HEK293 (cell line): ENCODE data around the gene PAQR9.

Source experiments
- CTCF ChIP-seq: fragments of 450-650 bp; formaldehyde crosslinking; IDR thresholded peaks from 2 replicates; pipeline ENCODE4 v1.5.1; 2016; ENCODE audit warnings: missing biosample characterization, missing genetic modification characterization
- FEZF1 ChIP-seq: fragments of 450-650 bp; formaldehyde crosslinking; IDR thresholded peaks from 2 replicates; pipeline ENCODE4 v1.5.1; 2016; ENCODE audit warnings: missing biosample characterization, missing genetic modification characterization
- HOXD13 ChIP-seq: sonication (generic); formaldehyde crosslinking; IDR thresholded peaks from 2 replicates; pipeline ENCODE4 v1.8.0; 2022; ENCODE audit warnings: missing genetic modification reagents, borderline replicate concordance
- PRDM4 ChIP-seq: fragments of 450-650 bp; formaldehyde crosslinking; IDR thresholded peaks from 2 replicates; pipeline ENCODE4 v1.5.1; 2017; ENCODE audit warnings: missing biosample characterization, missing genetic modification characterization
- YY1 ChIP-seq: fragments of 450-650 bp; formaldehyde crosslinking; IDR thresholded peaks from 2 replicates; pipeline ENCODE4 v1.5.1; 2018; ENCODE audit warnings: missing biosample characterization, missing genetic modification characterization
- ZNF138 ChIP-seq: fragments of 450-650 bp; formaldehyde crosslinking; IDR thresholded peaks from 2 replicates; pipeline ENCODE4 v1.5.1; 2016; ENCODE audit warnings: missing biosample characterization, missing genetic modification characterization, borderline replicate concordance
- ZNF169 ChIP-seq: fragments of 450-650 bp; formaldehyde crosslinking; IDR thresholded peaks from 2 replicates; pipeline ENCODE4 v1.5.1; 2016; ENCODE audit warnings: missing biosample characterization, missing genetic modification characterization
- ZNF324 ChIP-seq: fragments of 450-650 bp; formaldehyde crosslinking; IDR thresholded peaks from 2 replicates; pipeline ENCODE4 v1.5.1; 2016; ENCODE audit warnings: missing biosample characterization, missing genetic modification characterization
- ZNF341 ChIP-seq: fragments of 450-650 bp; formaldehyde crosslinking; IDR thresholded peaks from 2 replicates; pipeline ENCODE4; 2016; ENCODE audit warnings: low read depth, missing biosample characterization, missing genetic modification characterization

- TF ChIP-seq CTCF (tag by site-specific recombination), result no peak
- no peak for TF ChIP-seq FEZF1 (tag by site-specific recombination)
- no peak for TF ChIP-seq ZNF324 (tag by site-specific recombination)
- TF ChIP-seq YY1, result no peak
- no peak for TF ChIP-seq ZNF341 (tag by site-specific recombination)
- no peak for TF ChIP-seq ZNF138
- TF ChIP-seq ZNF169 (tag by site-specific recombination), result no peak
- TF ChIP-seq PRDM4 (tag by site-specific recombination), result no peak
- no peak for TF ChIP-seq HOXD13
These were observed 33.0 kb downstream of the PAQR9 start for GRCh38 chr3:142930463-142930862.
